Peyer's patch (tissue), 4 donors: ENCODE measurements around the gene UCK1.

Experiments used
- CTCF ChIP-seq, 6 experiments: fragments of 450-650 bp in 4 of 6; fragments of 200-600 bp in 2 of 6; sonication (generic) in 1 of 6; IDR thresholded peaks; one replicate each; pipeline ENCODE4 v1.5.1; 2017 to 2019; ENCODE audit warnings: antibody characterized with exemption in 6 of 6, mild to moderate bottlenecking in 3 of 6, moderate library complexity in 1 of 6
- POLR2A ChIP-seq, 2 donors: fragments of 450-650 bp; IDR thresholded peaks; one replicate each; pipeline ENCODE4 v1.5.1; 2017; ENCODE audit warnings: antibody characterized with exemption in 2 of 2, mild to moderate bottlenecking in 2 of 2, moderate library complexity in 2 of 2

- TF ChIP-seq CTCF (IDR thresholded peaks at IDR 0.05) (no peak), POLR2A (IDR thresholded peaks at IDR 0.05) (peak; percentile 24 to 48)
Measured at GRCh38 chr9:131530920-131531832, at the start of gene UCK1.
